Measurements from ENCODE around the gene CIROP.

DNA sequence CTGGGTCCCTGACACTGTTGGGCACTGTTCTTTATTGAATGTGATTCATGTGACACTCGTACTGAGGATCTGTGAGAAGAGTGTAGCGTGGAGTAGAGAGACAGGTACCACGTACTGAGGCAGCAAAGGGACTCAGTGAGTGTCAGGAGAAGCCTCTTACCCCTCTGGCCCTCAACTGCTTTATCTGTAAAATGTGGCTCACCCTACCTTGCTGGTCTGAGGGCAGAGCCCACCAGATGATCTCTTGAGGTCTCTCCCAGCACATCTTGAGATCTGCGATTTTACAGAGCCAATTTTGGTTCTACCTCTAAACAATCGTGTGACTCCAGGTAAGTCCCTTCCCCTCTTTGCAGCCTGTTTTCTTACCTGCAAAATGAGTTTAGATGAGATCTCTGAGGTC is 11.1 kb upstream of the CIROP start:
- TF ChIP-seq CTCF (IDR thresholded peaks at IDR 0.05) (no peak), ZNF317 (CRISPR knock-in tag; IDR thresholded peaks at IDR 0.05; ENCODE audit: borderline replicate concordance, low read depth) (no peak), MXD4 (CRISPR knock-in tag; IDR thresholded peaks at IDR 0.05; ENCODE audit: borderline replicate concordance) (no peak), ZNF232 (CRISPR knock-in tag; IDR thresholded peaks at IDR 0.05) (no peak), HMGA2 (CRISPR knock-in tag; IDR thresholded peaks at IDR 0.05) (no peak), USF2 (CRISPR knock-in tag; IDR thresholded peaks at IDR 0.05) (no peak), MAX (CRISPR knock-in tag; IDR thresholded peaks at IDR 0.05) (no peak), HMGXB4 (CRISPR knock-in tag; IDR thresholded peaks at IDR 0.05) (no peak), KAT7 (CRISPR knock-in tag; IDR thresholded peaks at IDR 0.05; ENCODE audit: borderline replicate concordance) (no peak), CBFB (CRISPR knock-in tag; IDR thresholded peaks at IDR 0.05; ENCODE audit: low read depth) (no peak)

All from WTC11 (cell line).